Measurements from ENCODE around the gene C5orf47. TPM values are rescaled to one million over a fixed set of nuclear protein-coding genes. Genes with fewer than 3 reads are reported as not detected.

Gene C5orf47
- total RNA-seq, 1 experiment from 2014 or later: not detected

- in situ Hi-C loops (cut with HindIII; ENCODE audit: low pct_unique_long_range_greater_than_20kb, low sequenced_read_pairs) (no loop called here), intact Hi-C loops (cut with micrococcal nuclease; ENCODE audit: unreplicated experiment) (no loop called here)
- no peaks in the 10 kb centered on the region for H3K4me1 ChIP-seq (ENCODE audit: control insufficient read depth, insufficient read depth, low read length)
- ATAC-seq: no peak
- H3K9me3 ChIP-seq (ENCODE audit: control insufficient read depth, insufficient read depth, low read depth, low read length): no peaks in the 10 kb centered on the region
- ChIA-PET CTCF (no interaction called here), POLR2A (no interaction called here)
- no peak overlapping the region for H3K4me3 ChIP-seq (ENCODE audit: low read depth in 2 of 2, low read length in 2 of 2)
- no peak overlapping the region for H3K27ac ChIP-seq (ENCODE audit: low read length)
- TF ChIP-seq SIN3A (IDR thresholded peaks at IDR 0.05; ENCODE audit: borderline replicate concordance, insufficient read depth, low read depth, low read length): no peak
- no peak for TF ChIP-seq TCF7L2 (IDR thresholded peaks at IDR 0.05; ENCODE audit: low read depth, low read length)
- no peak for TF ChIP-seq POLR2AphosphoS5 (IDR thresholded peaks at IDR 0.05; ENCODE audit: low read depth, low read length)
- TF ChIP-seq CTCF (IDR thresholded peaks at IDR 0.05): no peak
- no peak for TF ChIP-seq REST (IDR thresholded peaks at IDR 0.05; ENCODE audit: insufficient read depth in 1 of 2, low read depth in 2 of 2, low read length in 1 of 2)
- no peaks in the 10 kb centered on the region for H3K36me3 ChIP-seq (ENCODE audit: control insufficient read depth, insufficient read depth, low read length)
- BruUV-seq (replicated peaks): no TSS peak
- H3K27me3 ChIP-seq (ENCODE audit: control insufficient read depth, insufficient read depth, low read length): peaks cover 5% of the 10 kb centered on the region; the same call in 1 of the 2 replicates
- no peak for DNase-seq (ENCODE audit: low read depth, low spot score)
Observed at GRCh38 chr5:174046558-174046957, 57.6 kb downstream of the C5orf47 start.

DNA sequence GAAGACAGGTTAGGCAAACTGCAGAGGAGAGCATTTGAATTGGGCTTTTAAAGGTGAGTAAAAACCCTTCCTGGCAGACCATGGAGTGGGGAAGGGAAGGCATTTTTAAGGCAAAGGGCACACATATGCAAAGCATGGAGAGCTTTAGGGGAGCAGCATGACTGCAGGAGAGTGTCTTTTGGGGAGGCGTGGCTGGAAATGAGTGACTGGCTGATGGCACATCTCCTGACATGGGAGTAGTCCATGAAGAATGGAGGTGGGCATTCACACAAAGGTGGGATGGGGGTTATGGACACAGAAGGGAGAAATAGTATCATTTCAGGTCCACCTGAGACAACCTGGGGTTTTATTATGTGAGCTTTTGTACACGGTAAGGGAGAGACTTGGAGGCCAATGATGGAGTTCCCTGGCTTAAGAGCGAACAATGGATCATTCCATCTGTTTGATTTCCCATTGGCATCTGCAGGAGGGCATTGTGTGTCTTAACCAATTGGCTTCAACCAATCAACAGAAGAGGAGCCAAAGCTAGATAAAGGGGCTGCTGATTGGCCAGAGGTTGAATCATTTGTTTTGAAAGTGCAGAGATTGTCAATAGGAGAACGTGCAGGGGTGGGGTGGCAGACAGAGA, 58.6 kb downstream of the C5orf47 start:
- in situ Hi-C loops (cut with HindIII; ENCODE audit: low pct_unique_long_range_greater_than_20kb, low sequenced_read_pairs) (no loop called here), intact Hi-C loops (cut with micrococcal nuclease; ENCODE audit: unreplicated experiment) (no loop called here)
- DNase-seq (ENCODE audit: low read depth, low spot score) (no peak), ATAC-seq (no peak)
- no TSS peak for BruUV-seq (replicated peaks)
- Histone ChIP-seq H3K36me3 (ENCODE audit: control insufficient read depth, insufficient read depth, low read length) (no peaks in the 10 kb centered on the region), H3K27me3 (ENCODE audit: control insufficient read depth, insufficient read depth, low read length) (peaks cover 5% of the 10 kb centered on the region; the same call in 1 of the 2 replicates), H3K9me3 (ENCODE audit: control insufficient read depth, insufficient read depth, low read depth, low read length) (no peaks in the 10 kb centered on the region), H3K4me1 (ENCODE audit: control insufficient read depth, insufficient read depth, low read length) (no peaks in the 10 kb centered on the region), H3K4me3 (ENCODE audit: low read depth in 2 of 2, low read length in 2 of 2) (no peak overlapping the region), H3K27ac (ENCODE audit: low read length) (no peak overlapping the region)
- TF ChIP-seq REST (IDR thresholded peaks at IDR 0.05; ENCODE audit: insufficient read depth in 1 of 2, low read depth in 2 of 2, low read length in 1 of 2): no peak
- no peak for TF ChIP-seq TCF7L2 (IDR thresholded peaks at IDR 0.05; ENCODE audit: low read depth, low read length)
- no peak for TF ChIP-seq CTCF (IDR thresholded peaks at IDR 0.05)
- TF ChIP-seq SIN3A (IDR thresholded peaks at IDR 0.05; ENCODE audit: borderline replicate concordance, insufficient read depth, low read depth, low read length): no peak
- no peak for TF ChIP-seq POLR2AphosphoS5 (IDR thresholded peaks at IDR 0.05; ENCODE audit: low read depth, low read length)
- ChIA-PET POLR2A (interaction anchor here (0.6 kb wide), 1 partner anchor 74 kb away, joined by 4 read pairs; no protein-coding TSS in a partner anchor), CTCF (no interaction called here)
